Astrocyte of the cerebellum (primary cell): ENCODE results near the gene TRAPPC10.

Source experiments
- DNase-seq: peaks from one replicate; pipeline ENCODE4 v3.0.0-alpha.2; 2011; ENCODE audit warnings: low read depth
- H3K4me3 ChIP-seq: 2 replicates; pipeline ENCODE4 v1.5.1; 2011; ENCODE audit warnings: mild to moderate bottlenecking, low read depth, low read length, moderate library complexity
- CTCF ChIP-seq: IDR thresholded peaks from 2 replicates; pipeline ENCODE4 v1.5.1; 2012; ENCODE audit warnings: low read length, low read depth, moderate library complexity, mild to moderate bottlenecking; ENCODE audit errors: missing control alignments
- in situ Hi-C: cut with HindIII; loops from 2 replicates; pipeline ENCODE4 v1.10.0; 2017; ENCODE audit warnings: low sequenced_read_pairs

The TRAPPC10 gene

GRCh38 chr21:43987509-43987908 is 24.6 kb upstream of the TRAPPC10 start:
- in situ Hi-C loops: no loop called here
- TF ChIP-seq CTCF: no peak
- no peak overlapping the region for H3K4me3 ChIP-seq
- no peak for DNase-seq

GRCh38 chr21:43988016-43988415 is 24.1 kb upstream of the TRAPPC10 start:
- in situ Hi-C loops: no loop called here
- DNase-seq: no peak
- no peak overlapping the region for H3K4me3 ChIP-seq
- no peak for TF ChIP-seq CTCF

- no peak for TF ChIP-seq CTCF
- no peak overlapping the region for H3K4me3 ChIP-seq
- in situ Hi-C loops: no loop called here
- DNase-seq: no peak
These were observed 23.4 kb upstream of the TRAPPC10 start for GRCh38 chr21:43988506-43989230.

- no peak for TF ChIP-seq CTCF
- DNase-seq: no peak
- H3K4me3 ChIP-seq: no peak overlapping the region
- in situ Hi-C loops: no loop called here
These were observed 22.7 kb upstream of the TRAPPC10 start for GRCh38 chr21:43989401-43989800.

GRCh38 chr21:43991447-43991991 is 20.6 kb upstream of the TRAPPC10 start:
- DNase-seq: no peak
- TF ChIP-seq CTCF: no peak
- in situ Hi-C loops: no loop called here
- H3K4me3 ChIP-seq: no peak overlapping the region

- H3K4me3 ChIP-seq: no peak overlapping the region
- DNase-seq: no peak
- in situ Hi-C loops: no loop called here
These were observed 20.0 kb upstream of the TRAPPC10 start for GRCh38 chr21:43992121-43992520.

More at GRCh38 chr21:43992121-43992520, 20.0 kb upstream of the TRAPPC10 start:
- no peak for TF ChIP-seq CTCF
